Esophagus muscularis mucosa (tissue), 4 donors: Measurements from ENCODE around the gene SLC24A4. TPM values are rescaled to one million over a fixed set of nuclear protein-coding genes. Genes with fewer than 3 reads are reported as not detected.
A peak's percentile ranks its signal among the peaks of the same experiment; 100 is the strongest.

Experiments
- DNase-seq: peaks from one replicate; pipeline ENCODE4 v3.0.0-alpha.2; 2017; ENCODE audit errors: extremely low spot score
- H3K27ac ChIP-seq, 4 donors: fragments of 200-600 bp; sonication (generic); replicated peaks in 1 of 4; 1 replicate in 3 of 4; 2 replicates in 1 of 4; pipeline ENCODE4 v1.5.1; 2016 to 2019; ENCODE audit warnings: mild to moderate bottlenecking in 1 of 4
- H3K27me3 ChIP-seq, 4 donors: fragments of 200-600 bp; sonication (generic); one replicate each; pipeline versions ENCODE4 v1.5.1 to v1.6.0; 2016 to 2019
- H3K36me3 ChIP-seq, 4 donors: fragments of 200-600 bp; sonication (generic); one replicate each; pipeline ENCODE4 v1.5.1; 2016 to 2019
- H3K4me1 ChIP-seq, 4 donors: fragments of 200-600 bp; sonication (generic); one replicate each; pipeline ENCODE4 v1.5.1; 2016 to 2019
- H3K4me3 ChIP-seq, 4 donors: fragments of 200-600 bp; sonication (generic); 1 replicate in 2 of 4; 2 replicates in 2 of 4; pipeline ENCODE4 v1.5.1; 2016 to 2019; ENCODE audit warnings: mild to moderate bottlenecking in 4 of 4, moderate library complexity in 1 of 4
- H3K9me3 ChIP-seq, 4 donors: fragments of 200-600 bp; sonication (generic); 1 replicate in 3 of 4; 2 replicates in 1 of 4; pipeline ENCODE4 v1.5.1; 2016 to 2019
- EP300 ChIP-seq: sonication (generic); formaldehyde crosslinking; IDR thresholded peaks from one replicate; pipeline ENCODE4 v1.6.1; 2017; ENCODE audit warnings: antibody characterized with exemption
- POLR2A ChIP-seq: fragments of 450-650 bp; IDR thresholded peaks from one replicate; pipeline ENCODE4 v1.6.1; 2017; ENCODE audit warnings: antibody characterized with exemption, moderate library complexity, mild to moderate bottlenecking, low read depth
- POLR2AphosphoS5 ChIP-seq, 2 donors: sonication (generic); formaldehyde crosslinking; IDR thresholded peaks; one replicate each; pipeline ENCODE4 v1.6.1; 2017; ENCODE audit warnings: antibody characterized with exemption in 2 of 2
- WGBS: methylation state at CpG from one replicate; pipeline ENCODE4 v1.1.5; 2018; 5-methylcytosine and 5-hydroxymethylcytosine counted together
- intact Hi-C: fragments of 100-400 bp; cut with DNase I; formaldehyde crosslinking; loops from one replicate; pipeline ENCODE4 v1.15.1; 2023
- total RNA-seq, 4 donors: library from RNA; depleted of rRNA; stranded (reverse); fragments of >200 nt; gene quantifications; one replicate each; pipeline versions ENCODE4 v1.1.0 to v1.2.1, GENCODE V29; 2016
- TF ChIP-seq, protein P1 (sequence below), 3 experiments: fragments of 200-600 bp in 2 of 3; fragments of 450-650 bp in 1 of 3; sonication (generic) in 2 of 3; IDR thresholded peaks; one replicate each; pipeline ENCODE4 v1.5.1; 2017 to 2019; ENCODE audit warnings: antibody characterized with exemption in 3 of 3, mild to moderate bottlenecking in 2 of 3, moderate library complexity in 1 of 3

The SLC24A4 gene
- total RNA-seq, 4 donors from 2014 or later = 1.7 to 2.9 (median 2.1) TPM

DNA sequence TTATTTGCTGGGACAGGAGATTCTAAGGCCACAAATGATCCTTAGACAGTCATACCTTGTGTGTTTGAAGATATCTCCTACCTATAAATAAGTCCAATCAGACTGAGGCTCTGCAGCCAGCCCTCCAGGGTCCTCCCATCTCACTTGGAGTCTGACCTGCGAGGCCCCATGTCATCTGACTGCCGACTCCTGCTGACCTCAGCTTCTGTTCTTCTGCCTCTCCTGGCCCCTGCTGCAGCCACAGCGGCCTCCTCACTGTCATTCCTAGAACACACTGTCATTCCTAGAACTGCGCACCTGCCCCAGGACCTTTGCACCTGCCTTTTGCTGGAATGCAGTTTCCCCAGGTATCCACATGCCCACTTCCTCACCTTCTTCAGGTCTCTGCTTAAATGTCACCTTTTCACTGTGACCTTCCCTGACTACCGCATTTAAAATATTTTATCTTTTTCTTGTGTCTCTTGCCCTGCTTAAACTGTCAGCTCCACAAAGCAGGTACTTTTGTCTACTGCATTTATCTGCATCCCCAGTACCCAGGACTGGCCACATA is 134.1 kb downstream of the SLC24A4 start:
- H3K4me3 ChIP-seq = no peak overlapping the region
- H3K4me1 ChIP-seq = peaks cover 12 to 26% (median 19%) of the 10 kb centered on the region in 4 donors
- TF ChIP-seq, protein P1, sequence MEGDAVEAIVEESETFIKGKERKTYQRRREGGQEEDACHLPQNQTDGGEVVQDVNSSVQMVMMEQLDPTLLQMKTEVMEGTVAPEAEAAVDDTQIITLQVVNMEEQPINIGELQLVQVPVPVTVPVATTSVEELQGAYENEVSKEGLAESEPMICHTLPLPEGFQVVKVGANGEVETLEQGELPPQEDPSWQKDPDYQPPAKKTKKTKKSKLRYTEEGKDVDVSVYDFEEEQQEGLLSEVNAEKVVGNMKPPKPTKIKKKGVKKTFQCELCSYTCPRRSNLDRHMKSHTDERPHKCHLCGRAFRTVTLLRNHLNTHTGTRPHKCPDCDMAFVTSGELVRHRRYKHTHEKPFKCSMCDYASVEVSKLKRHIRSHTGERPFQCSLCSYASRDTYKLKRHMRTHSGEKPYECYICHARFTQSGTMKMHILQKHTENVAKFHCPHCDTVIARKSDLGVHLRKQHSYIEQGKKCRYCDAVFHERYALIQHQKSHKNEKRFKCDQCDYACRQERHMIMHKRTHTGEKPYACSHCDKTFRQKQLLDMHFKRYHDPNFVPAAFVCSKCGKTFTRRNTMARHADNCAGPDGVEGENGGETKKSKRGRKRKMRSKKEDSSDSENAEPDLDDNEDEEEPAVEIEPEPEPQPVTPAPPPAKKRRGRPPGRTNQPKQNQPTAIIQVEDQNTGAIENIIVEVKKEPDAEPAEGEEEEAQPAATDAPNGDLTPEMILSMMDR (IDR thresholded peaks at IDR 0.05) = no peak
- no peak for TF ChIP-seq POLR2A
- TF ChIP-seq POLR2AphosphoS5 (IDR thresholded peaks at IDR 0.05) = no peak
- TF ChIP-seq EP300 = no peak
- no peaks in the 10 kb centered on the region for H3K36me3 ChIP-seq
- intact Hi-C loops = loop anchor here (10.0 kb wide), 1 partner anchor 312 kb away; no protein-coding TSS in a partner anchor
- DNase-seq = no peak
- no peak overlapping the region for H3K27ac ChIP-seq
- WGBS = 84% methylated on average over 5 of the region's 5 CpGs
- no peaks in the 10 kb centered on the region for H3K27me3 ChIP-seq
- H3K9me3 ChIP-seq = no peaks in the 10 kb centered on the region

DNA sequence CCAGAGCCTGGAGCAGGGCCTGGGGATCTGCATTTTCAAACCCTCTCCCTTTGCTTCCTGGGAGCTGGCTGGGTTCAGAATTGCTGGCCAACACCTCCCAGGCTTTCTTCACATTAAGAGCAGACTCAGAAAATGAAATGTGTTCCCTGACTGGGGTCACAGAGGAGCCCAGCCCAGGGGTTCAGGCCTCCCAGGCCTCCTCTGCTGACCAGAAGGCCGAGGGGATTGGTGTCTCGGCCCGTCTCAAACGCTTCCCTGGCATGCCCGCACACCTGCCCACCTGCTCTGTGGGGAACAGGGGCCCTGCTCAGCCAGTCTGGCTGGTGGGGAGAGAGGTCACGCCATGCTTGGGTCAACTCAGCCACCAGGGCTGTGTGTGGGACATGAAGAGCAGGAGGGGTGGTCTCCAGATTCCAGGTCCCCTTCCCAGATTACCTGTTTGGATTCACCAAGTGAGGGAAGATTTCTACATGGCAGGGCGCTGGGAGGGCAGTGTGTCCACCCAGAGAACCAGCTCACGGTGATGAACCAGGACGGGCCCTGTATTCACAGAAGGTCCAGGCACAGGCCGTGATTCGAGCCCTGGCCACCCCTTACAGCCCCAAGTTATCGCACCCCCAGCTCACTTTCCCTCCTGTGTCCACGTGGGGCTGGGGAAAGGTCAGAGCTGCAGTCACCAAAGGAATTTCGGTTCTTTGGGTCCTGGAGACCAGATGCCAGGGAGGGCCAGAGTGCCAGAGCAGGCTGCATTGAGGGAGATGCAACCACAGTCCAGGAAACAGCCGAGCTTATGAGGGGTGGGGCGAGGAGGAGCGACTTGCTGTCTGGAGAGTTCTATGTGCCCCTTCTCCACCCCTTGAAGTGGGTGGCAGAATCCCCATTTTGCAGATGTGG is 135.4 kb downstream of the SLC24A4 start:
- intact Hi-C loops = loop anchor here (10.0 kb wide), 1 partner anchor 314 kb away; no protein-coding TSS in a partner anchor
- Histone ChIP-seq H3K27ac (peak overlapping the region in 1 of 4 donors; percentile 2), H3K4me1 (peaks cover 12 to 30% (median 20%) of the 10 kb centered on the region in 4 donors), H3K4me3 (no peak overlapping the region), H3K27me3 (no peaks in the 10 kb centered on the region), H3K9me3 (no peaks in the 10 kb centered on the region), H3K36me3 (no peaks in the 10 kb centered on the region)
- no peak for DNase-seq
- 77% methylated on average over 4 of the region's 17 CpGs for whole genome bisulfite sequencing
- TF ChIP-seq EP300 = no peak
- TF ChIP-seq POLR2A = no peak
- TF ChIP-seq, protein P1 (IDR thresholded peaks at IDR 0.05) = no peak
- no peak for TF ChIP-seq POLR2AphosphoS5 (IDR thresholded peaks at IDR 0.05)

DNA sequence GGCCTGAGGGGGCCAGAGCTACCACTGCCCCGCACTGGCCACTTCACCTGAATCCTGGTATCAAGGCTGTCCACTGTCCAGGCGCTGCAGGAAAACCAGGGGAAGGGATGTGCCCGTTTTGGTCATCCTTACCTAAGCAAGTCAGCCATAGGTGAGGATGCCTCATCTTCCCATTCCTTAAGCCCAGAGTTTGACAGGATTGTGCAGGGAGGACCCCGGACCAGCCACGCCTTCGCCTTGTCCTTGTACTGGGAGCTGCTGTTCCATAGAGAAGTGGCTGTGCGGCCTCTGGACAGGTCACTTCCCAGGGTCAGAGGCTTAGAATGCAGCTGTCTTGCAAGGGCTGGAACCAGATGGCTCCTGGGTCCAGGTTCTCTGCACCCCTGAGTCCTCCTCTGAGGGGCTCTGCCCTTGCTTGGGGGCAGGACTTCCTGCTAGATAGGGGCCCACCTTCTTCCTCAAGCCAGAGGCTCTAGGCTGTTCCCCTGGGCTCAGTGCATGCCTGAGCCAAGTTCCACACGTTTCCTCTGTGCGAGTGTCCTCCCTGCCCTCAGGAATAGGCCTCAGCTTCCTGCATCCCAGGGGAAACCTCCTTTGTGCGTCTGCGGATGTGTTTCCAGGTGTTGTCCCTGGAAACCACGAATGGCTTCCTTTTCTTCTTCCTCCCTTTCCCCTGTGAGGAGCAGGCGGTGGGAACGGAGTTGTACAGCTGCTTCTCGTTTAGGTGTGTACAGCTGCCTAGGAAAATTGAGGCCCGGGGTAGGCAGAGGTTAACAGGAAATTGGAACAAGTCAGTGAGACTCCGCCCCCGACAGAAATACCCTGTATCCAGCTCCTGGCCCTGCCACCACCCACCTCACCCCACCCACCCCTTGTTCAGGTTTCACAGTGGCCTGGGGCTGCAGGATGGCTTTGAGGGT is 136.3 kb downstream of the SLC24A4 start:
- WGBS = 70% methylated on average over 16 of the region's 18 CpGs
- no peak for DNase-seq
- intact Hi-C loops = loop anchor here (10.0 kb wide), 1 partner anchor 314 kb away; no protein-coding TSS in a partner anchor

DNA sequence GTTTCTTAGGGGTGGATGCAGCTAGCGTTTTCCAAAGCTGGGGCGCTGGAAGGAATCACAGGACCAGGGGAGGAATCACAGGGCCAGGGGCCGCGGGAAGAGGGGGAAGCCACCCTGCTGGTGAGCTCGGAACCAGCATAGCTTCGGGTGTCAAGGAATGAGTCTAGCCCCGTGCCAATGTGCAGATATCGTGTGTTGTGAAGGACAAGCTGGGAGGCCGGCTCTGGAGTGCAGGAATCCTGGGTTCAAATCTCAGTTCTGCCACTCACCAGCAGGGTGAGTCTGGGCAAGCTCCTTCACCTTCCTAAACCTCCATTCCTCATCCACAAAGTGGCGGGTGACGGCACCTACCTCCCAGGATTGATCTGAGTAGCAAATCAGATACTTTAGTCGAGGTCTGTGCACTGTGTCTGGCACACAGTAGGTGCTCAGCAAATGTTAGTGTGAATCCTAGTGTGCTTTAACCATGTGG is 137.0 kb downstream of the SLC24A4 start:
- WGBS = 71% methylated on average over 10 of the region's 12 CpGs
- Histone ChIP-seq H3K27ac (peak overlapping the region in 3 of 4 donors; percentile 56 to 66 (median 65)), H3K27me3 (no peaks in the 10 kb centered on the region), H3K4me3 (no peak overlapping the region), H3K4me1 (peaks cover 12 to 30% (median 20%) of the 10 kb centered on the region in 4 donors), H3K36me3 (no peaks in the 10 kb centered on the region), H3K9me3 (no peaks in the 10 kb centered on the region)
- intact Hi-C loops = loop anchor here (10.0 kb wide), 1 partner anchor 315 kb away; no protein-coding TSS in a partner anchor
- TF ChIP-seq, protein P1 (IDR thresholded peaks at IDR 0.05) = no peak
- no peak for DNase-seq

More for the DNA sequence above, 136.3 kb downstream of the SLC24A4 start:
- TF ChIP-seq POLR2AphosphoS5 (IDR thresholded peaks at IDR 0.05) = peak in 1 of 2 donors; percentile 9
- TF ChIP-seq POLR2A = no peak
- Histone ChIP-seq H3K4me1 (peaks cover 12 to 30% (median 20%) of the 10 kb centered on the region in 4 donors), H3K27me3 (no peaks in the 10 kb centered on the region), H3K36me3 (no peaks in the 10 kb centered on the region), H3K27ac (peak overlapping the region in 3 of 4 donors; percentile 56 to 66 (median 65)), H3K4me3 (no peak overlapping the region), H3K9me3 (no peaks in the 10 kb centered on the region)
